ENCODE results near the gene CABP7.

GRCh38 chr22:29780220-29780619 is 60.4 kb downstream of the CABP7 start:
- TF ChIP-seq, protein P1, sequence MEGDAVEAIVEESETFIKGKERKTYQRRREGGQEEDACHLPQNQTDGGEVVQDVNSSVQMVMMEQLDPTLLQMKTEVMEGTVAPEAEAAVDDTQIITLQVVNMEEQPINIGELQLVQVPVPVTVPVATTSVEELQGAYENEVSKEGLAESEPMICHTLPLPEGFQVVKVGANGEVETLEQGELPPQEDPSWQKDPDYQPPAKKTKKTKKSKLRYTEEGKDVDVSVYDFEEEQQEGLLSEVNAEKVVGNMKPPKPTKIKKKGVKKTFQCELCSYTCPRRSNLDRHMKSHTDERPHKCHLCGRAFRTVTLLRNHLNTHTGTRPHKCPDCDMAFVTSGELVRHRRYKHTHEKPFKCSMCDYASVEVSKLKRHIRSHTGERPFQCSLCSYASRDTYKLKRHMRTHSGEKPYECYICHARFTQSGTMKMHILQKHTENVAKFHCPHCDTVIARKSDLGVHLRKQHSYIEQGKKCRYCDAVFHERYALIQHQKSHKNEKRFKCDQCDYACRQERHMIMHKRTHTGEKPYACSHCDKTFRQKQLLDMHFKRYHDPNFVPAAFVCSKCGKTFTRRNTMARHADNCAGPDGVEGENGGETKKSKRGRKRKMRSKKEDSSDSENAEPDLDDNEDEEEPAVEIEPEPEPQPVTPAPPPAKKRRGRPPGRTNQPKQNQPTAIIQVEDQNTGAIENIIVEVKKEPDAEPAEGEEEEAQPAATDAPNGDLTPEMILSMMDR (IDR thresholded peaks at IDR 0.05; ENCODE audit: low read length): no peak
- no peak for TF ChIP-seq EZH2 (IDR thresholded peaks at IDR 0.05; ENCODE audit: borderline replicate concordance, low read length)
